ENCODE results near the gene HSPA1A. TPM values are rescaled to one million over a fixed set of nuclear protein-coding genes. Genes with fewer than 3 reads are reported as not detected.

HSPA1A gene
- total and polyA plus RNA-seq, 4 donors: 90.6 to 1,149 (median 139) TPM

GRCh38 chr6:31782126-31782855, 33.1 kb upstream of the HSPA1A start:
- H3K36me3 ChIP-seq (ENCODE audit: control insufficient read depth in 4 of 4, insufficient read depth in 4 of 4, low read length in 4 of 4): peaks cover 6 to 61% (median 22%) of the 10 kb centered on the region in 4 donors
- no peak overlapping the region for H3K9ac ChIP-seq (ENCODE audit: insufficient read depth in 1 of 2, low read length in 2 of 2)
- no peak overlapping the region for H3K27ac ChIP-seq (ENCODE audit: low read depth in 1 of 2, low read length in 1 of 2)
- no peaks in the 10 kb centered on the region for H3K27me3 ChIP-seq (ENCODE audit: control insufficient read depth in 3 of 3, insufficient read depth in 3 of 3, low read length in 2 of 3)
- no peak for ATAC-seq (ENCODE audit: insufficient read depth, low FRiP score)
- no peaks in the 10 kb centered on the region for H3K9me3 ChIP-seq (ENCODE audit: control insufficient read depth in 4 of 4, insufficient read depth in 3 of 4, low read length in 3 of 4)
- 92 to 94% methylated on average over 32 of the region's 32 CpGs for whole genome bisulfite sequencing, 2 donors
- TF ChIP-seq CTCF (IDR thresholded peaks at IDR 0.05; ENCODE audit: control extremely low read depth, extremely low read depth): no peak
- DNase-seq: no peak
- H3K4me1 ChIP-seq (ENCODE audit: control insufficient read depth in 5 of 5, insufficient read depth in 5 of 5, low read length in 5 of 5): peaks cover 0 to under 1% (median 0%) of the 10 kb centered on the region in 5 donors
- H3K4me3 ChIP-seq: no peak overlapping the region

GRCh38 chr6:31784098-31784925, 31.0 kb upstream of the HSPA1A start:
- Histone ChIP-seq H3K27ac (ENCODE audit: low read depth in 1 of 2, low read length in 1 of 2) (no peak overlapping the region), H3K9ac (ENCODE audit: insufficient read depth in 1 of 2, low read length in 2 of 2) (no peak overlapping the region), H3K36me3 (ENCODE audit: control insufficient read depth in 4 of 4, insufficient read depth in 4 of 4, low read length in 4 of 4) (peaks cover 8 to 55% (median 20%) of the 10 kb centered on the region in 4 donors), H3K9me3 (ENCODE audit: control insufficient read depth in 4 of 4, insufficient read depth in 3 of 4, low read length in 3 of 4) (no peaks in the 10 kb centered on the region), H3K27me3 (ENCODE audit: control insufficient read depth in 3 of 3, insufficient read depth in 3 of 3, low read length in 2 of 3) (no peaks in the 10 kb centered on the region), H3K4me3 (no peak overlapping the region), H3K4me1 (ENCODE audit: control insufficient read depth in 5 of 5, insufficient read depth in 5 of 5, low read length in 5 of 5) (no peaks in the 10 kb centered on the region)
- ATAC-seq (ENCODE audit: insufficient read depth, low FRiP score) (no peak), DNase-seq (no peak)
- no peak for TF ChIP-seq CTCF (IDR thresholded peaks at IDR 0.05; ENCODE audit: control extremely low read depth, extremely low read depth)
- 97% methylated on average over 15 of the region's 15 CpGs for WGBS, 2 donors

- Histone ChIP-seq H3K27ac (ENCODE audit: low read depth in 1 of 2, low read length in 1 of 2) (no peak overlapping the region), H3K9me3 (ENCODE audit: control insufficient read depth in 4 of 4, insufficient read depth in 3 of 4, low read length in 3 of 4) (no peaks in the 10 kb centered on the region), H3K9ac (ENCODE audit: insufficient read depth in 1 of 2, low read length in 2 of 2) (no peak overlapping the region), H3K36me3 (ENCODE audit: control insufficient read depth in 4 of 4, insufficient read depth in 4 of 4, low read length in 4 of 4) (peaks cover 2 to 45% (median 20%) of the 10 kb centered on the region in 4 donors), H3K27me3 (ENCODE audit: control insufficient read depth in 3 of 3, insufficient read depth in 3 of 3, low read length in 2 of 3) (no peaks in the 10 kb centered on the region), H3K4me3 (no peak overlapping the region), H3K4me1 (ENCODE audit: control insufficient read depth in 5 of 5, insufficient read depth in 5 of 5, low read length in 5 of 5) (no peaks in the 10 kb centered on the region)
- no peak for ATAC-seq (ENCODE audit: insufficient read depth, low FRiP score)
- no peak for DNase-seq
- WGBS, 2 donors: 96 to 100% methylated on average over 11 of the region's 11 CpGs
- TF ChIP-seq CTCF (IDR thresholded peaks at IDR 0.05; ENCODE audit: control extremely low read depth, extremely low read depth): no peak
These were observed 29.9 kb upstream of the HSPA1A start for GRCh38 chr6:31785475-31785874.

All from lung (tissue), 12 donors.